Measurements from ENCODE around the gene SLC4A1. TPM values are rescaled to one million over a fixed set of nuclear protein-coding genes. Genes with fewer than 3 reads are reported as not detected.
"Not testable (repeated sequence)": the region's sequence is repeated elsewhere in the genome, so short reads cannot be mapped to it uniquely, and the experiment has no call there.

The SLC4A1 gene
- total and polyA plus RNA-seq, 2 experiments from 2014 or later, result not detected

DNA sequence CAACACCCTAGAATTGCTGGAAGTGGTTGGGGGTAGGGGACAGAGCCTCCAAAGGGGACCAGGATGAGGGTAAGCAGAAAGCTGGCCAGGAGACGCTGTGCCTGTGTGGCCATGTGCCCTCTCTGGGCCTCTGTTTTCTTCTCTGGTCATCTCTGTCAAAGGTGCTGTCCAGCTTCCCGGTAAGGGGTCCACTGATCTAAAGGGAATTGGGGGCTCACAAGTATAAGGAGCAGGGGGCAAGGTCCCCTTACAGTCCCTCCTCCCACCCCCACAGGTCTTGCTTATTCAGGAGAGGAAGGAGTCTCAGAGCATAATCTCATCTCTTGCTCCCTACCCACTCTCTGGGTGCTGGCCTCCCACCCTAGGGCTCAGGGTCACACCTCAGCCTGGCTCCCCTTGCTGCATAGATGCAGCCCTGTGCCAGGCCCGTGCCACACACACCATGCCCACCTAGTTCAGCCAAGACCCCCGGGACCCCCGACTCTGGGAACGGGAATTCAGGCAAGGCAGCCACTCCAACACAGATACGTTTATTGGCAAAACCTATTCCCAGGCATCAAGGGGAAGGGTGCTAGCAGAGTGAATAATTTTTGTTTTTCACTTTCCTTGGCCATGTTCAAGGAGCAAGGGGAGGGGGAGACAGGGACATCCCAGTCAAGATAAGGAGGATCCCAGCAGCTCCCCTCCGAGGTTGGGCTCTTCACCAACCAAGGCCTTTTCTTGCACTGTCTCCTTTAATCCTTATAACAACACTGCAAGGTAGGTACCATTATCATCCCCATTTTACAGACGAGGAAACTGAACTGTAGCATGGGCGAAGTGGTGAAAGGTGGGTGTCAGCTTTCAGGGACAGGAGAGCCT lies 19.8 kb downstream of the SLC4A1 start:
- no peak for DNase-seq (ENCODE audit: low spot score)
- no peaks in the 10 kb centered on the region for H3K4me1 ChIP-seq (ENCODE audit: insufficient read depth)
- WGBS (ENCODE audit: low lambda C conversion rate, missing lambda C conversion rate), result 91% methylated on average over 10 of the region's 10 CpGs
- H4K20me1 ChIP-seq (ENCODE audit: insufficient read depth, poor library complexity, severe bottlenecking), result no peaks in the 10 kb centered on the region
- H2AFZ ChIP-seq, result no peak overlapping the region
- H3K79me2 ChIP-seq, result no peaks in the 10 kb centered on the region
- H3K9me3 ChIP-seq (ENCODE audit: low read depth), result no peaks in the 10 kb centered on the region
- H3K9me2 ChIP-seq (replicated peaks; ENCODE audit: insufficient read depth), result no peaks in the 10 kb centered on the region
- H3K4me2 ChIP-seq, result no peak overlapping the region
- no peak overlapping the region for H3K27ac ChIP-seq
- H3K4me3 ChIP-seq, result no peak overlapping the region
- H3K36me3 ChIP-seq (replicated peaks; ENCODE audit: insufficient read depth, low read depth), result no peaks in the 10 kb centered on the region
- TF ChIP-seq EZH2 (IDR thresholded peaks at IDR 0.05; ENCODE audit: borderline replicate concordance) (no peak), EZH2phosphoT487 (IDR thresholded peaks at IDR 0.05; ENCODE audit: low read depth, severe bottlenecking, unreplicated experiment) (no peak)
- TF ChIP-seq, protein P1, sequence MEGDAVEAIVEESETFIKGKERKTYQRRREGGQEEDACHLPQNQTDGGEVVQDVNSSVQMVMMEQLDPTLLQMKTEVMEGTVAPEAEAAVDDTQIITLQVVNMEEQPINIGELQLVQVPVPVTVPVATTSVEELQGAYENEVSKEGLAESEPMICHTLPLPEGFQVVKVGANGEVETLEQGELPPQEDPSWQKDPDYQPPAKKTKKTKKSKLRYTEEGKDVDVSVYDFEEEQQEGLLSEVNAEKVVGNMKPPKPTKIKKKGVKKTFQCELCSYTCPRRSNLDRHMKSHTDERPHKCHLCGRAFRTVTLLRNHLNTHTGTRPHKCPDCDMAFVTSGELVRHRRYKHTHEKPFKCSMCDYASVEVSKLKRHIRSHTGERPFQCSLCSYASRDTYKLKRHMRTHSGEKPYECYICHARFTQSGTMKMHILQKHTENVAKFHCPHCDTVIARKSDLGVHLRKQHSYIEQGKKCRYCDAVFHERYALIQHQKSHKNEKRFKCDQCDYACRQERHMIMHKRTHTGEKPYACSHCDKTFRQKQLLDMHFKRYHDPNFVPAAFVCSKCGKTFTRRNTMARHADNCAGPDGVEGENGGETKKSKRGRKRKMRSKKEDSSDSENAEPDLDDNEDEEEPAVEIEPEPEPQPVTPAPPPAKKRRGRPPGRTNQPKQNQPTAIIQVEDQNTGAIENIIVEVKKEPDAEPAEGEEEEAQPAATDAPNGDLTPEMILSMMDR (IDR thresholded peaks at IDR 0.05; ENCODE audit: poor library complexity), result no peak
- no peaks in the 10 kb centered on the region for H3K27me3 ChIP-seq

DNA sequence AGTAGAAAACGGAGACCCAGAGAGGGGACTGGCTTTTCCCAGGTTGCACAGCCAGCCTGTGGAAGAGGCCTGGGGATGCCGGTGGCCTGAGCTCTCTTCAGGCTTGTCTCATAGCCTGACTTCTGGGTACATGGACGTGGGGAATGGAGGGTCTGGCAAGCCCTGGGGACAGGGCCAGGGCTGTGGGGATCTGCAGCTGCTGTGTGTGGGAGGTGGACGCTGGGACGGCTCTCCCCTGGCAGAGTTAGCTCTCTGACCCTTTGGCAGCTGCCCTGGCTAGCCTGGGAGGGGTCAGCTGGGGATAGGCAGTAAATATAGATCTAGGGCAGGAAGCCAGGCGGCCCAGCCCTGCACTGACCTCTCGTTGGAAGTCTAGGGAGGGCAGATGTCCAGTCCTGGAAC lies 20.5 kb downstream of the SLC4A1 start:
- Histone ChIP-seq H4K20me1 (ENCODE audit: insufficient read depth, poor library complexity, severe bottlenecking) (no peaks in the 10 kb centered on the region), H3K4me3 (no peak overlapping the region), H3K27ac (no peak overlapping the region), H3K27me3 (no peaks in the 10 kb centered on the region), H3K9me3 (ENCODE audit: low read depth) (no peaks in the 10 kb centered on the region), H3K4me2 (no peak overlapping the region), H3K9me2 (replicated peaks; ENCODE audit: insufficient read depth) (no peaks in the 10 kb centered on the region), H3K79me2 (no peaks in the 10 kb centered on the region), H3K36me3 (replicated peaks; ENCODE audit: insufficient read depth, low read depth) (no peaks in the 10 kb centered on the region), H2AFZ (no peak overlapping the region), H3K4me1 (ENCODE audit: insufficient read depth) (no peaks in the 10 kb centered on the region)
- 71% methylated on average over 7 of the region's 7 CpGs for WGBS (ENCODE audit: low lambda C conversion rate, missing lambda C conversion rate)
- TF ChIP-seq EZH2phosphoT487 (IDR thresholded peaks at IDR 0.05; ENCODE audit: low read depth, severe bottlenecking, unreplicated experiment), result no peak
- TF ChIP-seq EZH2 (IDR thresholded peaks at IDR 0.05; ENCODE audit: borderline replicate concordance), result no peak
- TF ChIP-seq, protein P1 (IDR thresholded peaks at IDR 0.05; ENCODE audit: poor library complexity), result no peak
- DNase-seq (ENCODE audit: low spot score), result no peak

DNA sequence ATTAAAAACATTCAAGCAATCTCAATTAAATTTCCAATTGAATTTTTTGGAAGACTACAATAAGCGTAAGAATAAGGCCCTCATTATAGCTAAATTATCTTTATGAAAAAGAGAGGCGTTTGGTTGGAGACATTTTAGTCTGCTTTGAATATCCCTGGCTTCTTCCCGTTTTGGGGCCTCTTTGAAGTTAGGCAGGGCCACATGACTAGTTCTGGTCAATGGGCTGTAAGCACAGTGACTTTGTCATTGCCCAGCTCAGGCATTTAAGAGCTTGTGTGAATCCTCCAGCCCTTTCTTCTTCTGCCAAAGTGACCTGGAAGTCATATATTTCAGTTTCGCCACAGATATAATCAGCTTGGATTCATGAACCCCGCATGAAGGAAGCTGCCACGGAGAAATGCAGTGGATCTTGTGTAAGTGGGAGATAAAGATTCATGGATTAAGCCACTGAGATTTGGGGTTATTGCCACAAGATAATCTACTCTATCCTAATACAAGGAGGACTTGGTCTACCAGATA lies 26.8 kb downstream of the SLC4A1 start:
- TF ChIP-seq, protein P1 (IDR thresholded peaks at IDR 0.05; ENCODE audit: poor library complexity), result no peak
- no peak for TF ChIP-seq EZH2 (IDR thresholded peaks at IDR 0.05; ENCODE audit: borderline replicate concordance)
- TF ChIP-seq EZH2phosphoT487 (IDR thresholded peaks at IDR 0.05; ENCODE audit: low read depth, severe bottlenecking, unreplicated experiment), result no peak
- WGBS (ENCODE audit: low lambda C conversion rate, missing lambda C conversion rate), result 70% methylated on average over 6 of the region's 6 CpGs
- no peaks in the 10 kb centered on the region for H3K79me2 ChIP-seq
- no peaks in the 10 kb centered on the region for H3K9me3 ChIP-seq (ENCODE audit: low read depth)
- H3K27ac ChIP-seq, result no peak overlapping the region
- no peaks in the 10 kb centered on the region for H3K9me2 ChIP-seq (replicated peaks; ENCODE audit: insufficient read depth)
- no peak overlapping the region for H2AFZ ChIP-seq
- no peak for DNase-seq (ENCODE audit: low spot score)
- no peaks in the 10 kb centered on the region for H3K4me1 ChIP-seq (ENCODE audit: insufficient read depth)
- H3K4me3 ChIP-seq, result no peak overlapping the region
- no peaks in the 10 kb centered on the region for H3K36me3 ChIP-seq (replicated peaks; ENCODE audit: insufficient read depth, low read depth)
- H3K4me2 ChIP-seq, result no peak overlapping the region
- no peaks in the 10 kb centered on the region for H3K27me3 ChIP-seq
- no peaks in the 10 kb centered on the region for H4K20me1 ChIP-seq (ENCODE audit: insufficient read depth, poor library complexity, severe bottlenecking)

DNA sequence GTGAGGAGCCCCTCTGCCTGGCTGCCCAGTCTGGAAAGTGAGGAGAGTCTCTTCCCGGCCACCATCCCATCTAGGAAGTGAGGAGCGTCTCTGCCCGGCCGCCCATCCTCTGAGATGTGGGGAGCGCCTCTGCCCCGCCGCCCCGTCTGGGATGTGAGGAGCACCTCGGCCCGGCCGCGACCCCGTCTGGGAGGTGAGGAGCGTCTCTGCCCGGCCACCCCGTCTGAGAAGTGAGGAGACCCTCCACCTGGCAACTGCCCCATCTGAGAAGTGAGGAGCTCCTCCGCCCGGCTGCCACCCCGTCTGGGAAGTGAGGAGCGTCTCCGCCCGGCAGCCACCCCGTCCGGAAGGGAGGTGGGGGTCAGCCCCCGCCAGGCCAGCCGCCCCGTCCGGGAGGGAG lies 30.0 kb downstream of the SLC4A1 start:
- WGBS (ENCODE audit: low lambda C conversion rate, missing lambda C conversion rate), result no CpG with 5 or more reads among the region's 28 CpGs

More for the DNA sequence above, 30.0 kb downstream of the SLC4A1 start:
- DNase-seq (ENCODE audit: low spot score); H3K9me2 ChIP-seq (replicated peaks; ENCODE audit: insufficient read depth); H3K4me2 ChIP-seq; H3K36me3 ChIP-seq (replicated peaks; ENCODE audit: insufficient read depth, low read depth); H3K79me2 ChIP-seq; H3K27ac ChIP-seq; H3K4me3 ChIP-seq; H4K20me1 ChIP-seq (ENCODE audit: insufficient read depth, poor library complexity, severe bottlenecking); H3K9me3 ChIP-seq (ENCODE audit: low read depth); H3K27me3 ChIP-seq; H3K4me1 ChIP-seq (ENCODE audit: insufficient read depth); H2AFZ ChIP-seq: not testable (repeated sequence)
